Rectal smooth muscle tissue (tissue), 1 donor: ENCODE results near the gene GON4L.
"Not testable (repeated sequence)": the region's sequence is repeated elsewhere in the genome, so short reads cannot be mapped to it uniquely, and the experiment has no call there.

Experiments
- H3K27ac ChIP-seq: one replicate; pipeline ENCODE4 v1.7.0; 2013; ENCODE audit warnings: low read depth, low read length, inconsistent platforms
- H3K27me3 ChIP-seq: one replicate; pipeline ENCODE4 v1.7.0; 2013; ENCODE audit warnings: low read length; ENCODE audit not compliant: control insufficient read depth, insufficient read depth
- H3K36me3 ChIP-seq: one replicate; pipeline ENCODE4 v1.7.0; 2013; ENCODE audit warnings: low read length; ENCODE audit not compliant: control insufficient read depth, insufficient read depth
- H3K4me1 ChIP-seq: one replicate; pipeline ENCODE4 v1.7.0; 2013; ENCODE audit warnings: low read length; ENCODE audit not compliant: control insufficient read depth, insufficient read depth
- H3K4me3 ChIP-seq: one replicate; pipeline ENCODE4 v1.7.0; 2013; ENCODE audit warnings: low read length
- H3K9ac ChIP-seq: one replicate; pipeline ENCODE4 v1.7.0; 2013; ENCODE audit warnings: low read length

Gene GON4L

DNA sequence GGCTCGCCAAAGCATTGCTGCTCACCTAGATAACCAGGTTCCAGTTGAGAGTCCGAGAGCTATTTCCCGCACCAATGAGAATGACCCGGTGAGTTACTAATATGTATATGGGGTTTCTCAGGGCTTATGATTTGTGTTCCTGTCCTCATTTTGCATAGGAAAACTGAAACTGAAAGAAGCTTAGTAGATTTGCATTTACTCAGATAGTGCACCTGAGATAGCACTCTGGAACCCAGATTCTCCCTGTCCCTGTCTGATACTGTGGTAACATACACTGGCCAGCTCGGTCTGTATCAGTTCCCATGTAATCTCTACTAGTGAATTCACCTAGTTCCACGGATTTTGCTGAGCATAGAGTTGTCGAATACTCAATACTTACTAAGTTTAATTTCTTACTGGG, 140.0 kb downstream of the GON4L start:
- Histone ChIP-seq H3K27me3 (no peaks in the 10 kb centered on the region), H3K36me3 (peaks cover 2% of the 10 kb centered on the region), H3K4me1 (no peaks in the 10 kb centered on the region), H3K9ac (no peak overlapping the region), H3K27ac (no peak overlapping the region), H3K4me3 (no peak overlapping the region)

DNA sequence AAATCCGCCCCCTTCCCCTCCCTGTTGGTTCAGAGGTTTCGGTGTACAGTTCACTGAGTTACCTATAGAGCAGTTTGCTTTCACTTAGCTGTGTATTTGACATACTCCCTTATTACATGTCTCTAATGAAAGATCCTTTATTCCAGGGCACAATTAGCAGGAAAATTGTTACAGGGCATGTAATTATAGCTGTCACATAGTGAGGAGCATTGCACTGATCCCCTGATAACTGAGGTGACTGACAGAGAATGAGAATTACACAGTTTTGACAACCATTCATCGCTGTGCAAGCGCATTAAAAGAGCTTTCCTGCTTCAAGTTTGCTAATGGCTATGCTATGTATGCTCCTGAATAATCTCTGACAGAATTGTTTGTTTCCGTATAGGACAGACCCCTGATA, 141.2 kb downstream of the GON4L start:
- H3K27me3 ChIP-seq, result no peaks in the 10 kb centered on the region
- peaks cover 2% of the 10 kb centered on the region for H3K36me3 ChIP-seq
- no peak overlapping the region for H3K27ac ChIP-seq
- H3K4me3 ChIP-seq, result no peak overlapping the region
- H3K9ac ChIP-seq, result no peak overlapping the region
- no peaks in the 10 kb centered on the region for H3K4me1 ChIP-seq

DNA sequence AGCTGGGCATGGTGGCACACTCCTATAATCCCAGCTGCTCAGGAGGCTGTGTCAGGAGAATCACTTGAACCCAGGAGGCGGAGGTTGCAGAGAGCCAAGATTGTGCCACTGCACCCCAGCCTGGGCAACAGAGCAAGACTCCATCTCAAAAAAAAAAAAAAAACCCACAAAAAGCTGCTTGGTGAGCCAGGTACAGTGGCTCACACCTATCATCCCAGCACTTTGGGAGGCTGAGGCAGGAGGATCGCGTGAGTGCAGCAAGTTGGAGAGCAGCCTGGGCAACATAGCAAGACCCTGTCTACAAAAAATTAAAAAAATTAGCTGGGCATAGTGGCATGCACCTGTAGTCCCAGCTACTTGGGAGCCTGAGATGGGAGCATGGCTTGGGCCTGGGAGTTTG, 142.0 kb downstream of the GON4L start:
- H3K36me3 ChIP-seq, H3K27ac ChIP-seq, H3K4me1 ChIP-seq, H3K27me3 ChIP-seq, H3K9ac ChIP-seq, H3K4me3 ChIP-seq: not testable (repeated sequence)

DNA sequence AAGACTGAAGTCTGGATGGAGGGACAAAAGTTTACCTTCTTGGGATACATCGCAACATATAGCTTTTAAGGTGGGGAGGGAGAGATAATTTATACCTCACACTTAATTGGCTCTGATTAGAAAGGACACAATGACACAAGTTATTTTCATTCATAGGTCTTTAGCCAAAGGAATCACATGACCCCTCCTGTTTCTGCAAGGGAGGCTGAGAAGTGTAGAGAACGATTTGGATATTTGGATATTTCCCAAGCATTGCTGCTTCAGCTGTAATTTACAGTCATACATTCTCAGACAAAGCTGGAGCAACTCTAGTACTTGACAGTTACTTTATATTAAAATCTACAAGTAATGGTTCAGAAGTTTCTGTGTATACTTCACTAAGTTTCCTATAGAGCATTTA, 143.9 kb downstream of the GON4L start:
- Histone ChIP-seq H3K4me3 (no peak overlapping the region), H3K36me3 (peaks cover 2% of the 10 kb centered on the region), H3K9ac (no peak overlapping the region), H3K4me1 (no peaks in the 10 kb centered on the region), H3K27me3 (no peaks in the 10 kb centered on the region), H3K27ac (no peak overlapping the region)

DNA sequence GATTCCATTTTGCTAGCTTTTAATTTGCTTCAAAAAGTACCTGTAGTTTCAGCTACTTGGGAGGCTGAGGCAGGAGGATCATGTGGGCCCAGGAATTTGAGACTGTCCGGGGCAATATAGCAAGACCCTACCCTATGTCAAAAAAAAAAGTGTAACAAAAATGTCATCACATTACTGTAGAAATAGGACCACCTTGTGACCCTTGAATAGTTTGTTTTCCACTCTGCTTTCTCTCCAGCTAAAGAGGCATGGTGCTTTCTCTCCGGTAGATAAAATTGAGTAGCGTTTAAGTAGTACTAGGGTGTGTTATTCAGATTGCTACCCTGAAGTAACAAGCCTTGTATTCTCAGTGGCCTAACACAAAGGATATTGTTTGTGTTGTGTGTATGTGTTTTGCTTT, 144.4 kb downstream of the GON4L start:
- not testable (repeated sequence) for H3K36me3 ChIP-seq, H3K4me3 ChIP-seq, H3K4me1 ChIP-seq, H3K27me3 ChIP-seq, H3K27ac ChIP-seq, H3K9ac ChIP-seq

DNA sequence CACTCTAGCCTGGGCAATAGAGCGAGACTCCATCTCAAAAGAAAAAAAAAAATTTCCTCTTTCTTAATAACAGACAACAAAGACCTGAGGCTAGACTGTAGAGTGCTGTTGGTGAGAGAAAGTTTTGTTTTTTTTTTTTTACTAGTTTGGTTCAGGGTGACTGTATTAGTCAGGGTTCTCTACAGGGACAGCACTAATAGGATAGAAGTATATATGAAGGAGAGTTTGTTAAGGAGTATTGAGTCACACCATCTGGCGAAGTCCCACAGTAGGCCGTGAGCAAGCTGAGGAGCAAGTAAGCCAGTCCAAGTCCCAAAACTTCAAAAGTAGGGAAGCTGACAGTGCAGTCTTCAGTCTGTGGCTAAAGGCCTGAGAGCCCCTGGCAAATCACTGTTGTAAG, 145.6 kb downstream of the GON4L start:
- not testable (repeated sequence) for H3K4me1 ChIP-seq, H3K9ac ChIP-seq, H3K4me3 ChIP-seq, H3K27ac ChIP-seq, H3K27me3 ChIP-seq, H3K36me3 ChIP-seq

DNA sequence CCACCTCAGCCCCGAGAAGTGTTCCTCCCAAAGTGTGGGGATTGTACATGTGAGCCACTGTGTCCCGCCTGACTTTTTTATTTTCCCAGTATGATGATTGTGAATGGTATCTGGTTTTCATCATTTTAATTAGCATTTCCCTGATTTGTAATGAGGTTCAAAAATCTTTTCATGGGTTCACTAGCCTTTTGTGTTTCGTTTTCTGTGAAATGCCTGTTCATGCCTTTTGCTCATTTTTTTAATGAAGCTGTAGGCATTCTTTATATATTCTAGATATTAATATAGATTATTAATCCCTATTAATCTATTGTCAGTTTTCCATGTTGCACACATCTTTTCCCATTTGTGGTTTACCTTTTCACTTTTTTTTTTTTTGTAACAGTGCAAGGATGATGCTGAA, 147.6 kb downstream of the GON4L start:
- no peak overlapping the region for H3K27ac ChIP-seq
- H3K36me3 ChIP-seq, result peaks cover 2% of the 10 kb centered on the region
- H3K4me3 ChIP-seq, result no peak overlapping the region
- no peaks in the 10 kb centered on the region for H3K4me1 ChIP-seq
- no peaks in the 10 kb centered on the region for H3K27me3 ChIP-seq
- H3K9ac ChIP-seq, result no peak overlapping the region

DNA sequence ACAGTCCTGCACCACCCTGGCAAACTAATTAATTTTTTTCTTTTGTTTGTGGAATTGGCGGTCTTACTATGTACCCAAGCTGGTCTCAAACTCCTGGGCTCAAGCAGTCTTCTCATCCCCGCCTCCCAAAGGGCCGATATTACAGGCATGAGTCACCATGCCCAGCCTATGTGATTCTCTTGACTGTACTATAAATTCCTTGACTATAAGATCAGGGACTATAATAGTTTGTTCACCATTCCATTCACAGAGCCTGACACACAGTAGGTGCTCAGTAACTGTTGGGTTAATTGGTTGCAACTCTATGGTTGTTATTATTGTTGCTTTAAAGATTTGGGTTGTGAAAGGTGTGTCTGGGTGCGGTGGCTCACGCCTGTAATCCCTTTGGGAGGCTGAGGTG, 150.9 kb downstream of the GON4L start:
- Histone ChIP-seq H3K4me3 (no peak overlapping the region), H3K9ac (no peak overlapping the region), H3K27ac (no peak overlapping the region), H3K27me3 (no peaks in the 10 kb centered on the region), H3K4me1 (no peaks in the 10 kb centered on the region), H3K36me3 (peaks cover 2% of the 10 kb centered on the region)

DNA sequence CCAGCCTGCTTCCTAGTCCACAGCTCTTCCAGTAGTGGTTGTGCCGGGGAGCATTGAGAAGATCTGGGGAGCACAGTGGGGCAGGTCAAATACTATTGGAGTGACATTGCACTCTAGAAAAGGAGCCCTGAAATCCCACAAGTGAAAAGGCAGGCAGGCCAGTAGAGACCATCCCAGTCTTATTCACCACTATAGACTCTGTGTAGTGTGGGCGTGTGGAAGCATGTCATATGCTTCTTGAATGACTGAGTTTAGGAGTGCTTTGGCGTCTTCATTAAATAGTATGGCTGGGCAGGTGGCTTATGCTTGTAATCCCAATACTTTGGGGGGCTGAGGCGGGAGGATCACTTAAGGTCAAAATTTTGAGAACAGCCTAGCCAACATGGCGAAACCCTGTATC, 152.6 kb downstream of the GON4L start:
- not testable (repeated sequence) for H3K27me3 ChIP-seq, H3K4me1 ChIP-seq, H3K27ac ChIP-seq, H3K4me3 ChIP-seq, H3K9ac ChIP-seq, H3K36me3 ChIP-seq

DNA sequence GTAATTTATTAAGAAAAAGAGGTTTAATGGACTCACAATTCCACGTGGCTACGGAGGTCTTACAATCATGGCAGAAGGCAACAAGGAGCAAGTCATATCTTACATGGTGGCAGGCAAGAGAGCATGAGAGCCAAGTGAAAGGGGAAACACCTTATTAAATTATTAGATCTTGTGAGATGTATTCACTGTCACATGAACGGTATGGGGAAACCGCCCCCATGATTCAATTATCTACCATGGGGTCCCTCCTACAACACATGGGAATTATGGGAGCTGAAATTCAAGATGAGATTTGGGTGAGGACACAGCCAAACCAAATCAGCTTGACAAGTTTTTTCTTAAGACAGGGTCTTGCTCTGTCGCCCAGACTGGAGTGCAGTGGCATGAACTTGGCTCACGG, 153.8 kb downstream of the GON4L start:
- Histone ChIP-seq H3K4me1 (no peaks in the 10 kb centered on the region), H3K9ac (no peak overlapping the region), H3K27me3 (no peaks in the 10 kb centered on the region), H3K4me3 (no peak overlapping the region), H3K36me3 (no peaks in the 10 kb centered on the region), H3K27ac (no peak overlapping the region)

DNA sequence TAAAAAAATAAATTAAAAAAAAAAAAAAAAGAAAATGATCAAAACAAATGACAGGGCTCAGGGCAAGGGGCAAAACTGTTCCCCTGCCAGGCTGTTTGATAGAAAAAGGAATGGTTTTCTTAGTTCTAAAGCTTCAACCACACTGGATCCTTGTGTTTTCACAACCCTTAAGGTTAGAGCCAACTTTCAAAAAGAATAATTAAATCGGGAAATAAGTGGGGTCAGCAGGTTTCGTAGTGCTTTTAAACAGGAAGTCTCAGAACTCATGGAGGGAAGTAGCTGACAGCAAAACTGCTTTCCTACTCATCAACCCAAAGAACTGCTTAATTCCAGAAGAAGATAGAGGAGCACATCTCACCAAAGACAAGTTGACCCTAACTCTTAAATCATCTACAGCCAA, 155.3 kb downstream of the GON4L start:
- H3K27ac ChIP-seq, H3K4me3 ChIP-seq, H3K4me1 ChIP-seq, H3K9ac ChIP-seq, H3K27me3 ChIP-seq, H3K36me3 ChIP-seq: not testable (repeated sequence)
